Fibroblast of lung (primary cell): ENCODE results near the gene ASPDH. TPM values are rescaled to one million over a fixed set of nuclear protein-coding genes. Genes with fewer than 3 reads are reported as not detected.
"Not testable (repeated sequence)": the region's sequence is repeated elsewhere in the genome, so short reads cannot be mapped to it uniquely, and the experiment has no call there.

Experiments
- DNase-seq, 2 donors: peaks; one replicate each; pipeline versions ENCODE4 v3.0.0 to v3.0.0-alpha.2; 2010; ENCODE audit warnings: low read depth in 2 of 2
- H2AFZ ChIP-seq: 2 replicates; pipeline ENCODE4 v1.5.1; 2012; ENCODE audit warnings: low read length, control low read depth, inconsistent platforms
- H3K27ac ChIP-seq: 2 replicates; pipeline ENCODE4 v1.5.1; 2011; ENCODE audit warnings: low read length, control low read depth; ENCODE audit not compliant: insufficient read depth
- H3K27me3 ChIP-seq: 2 replicates; pipeline ENCODE4 v1.5.1; 2011; ENCODE audit warnings: mild to moderate bottlenecking, low read length; ENCODE audit not compliant: control insufficient read depth, insufficient read depth
- H3K36me3 ChIP-seq: 2 replicates; pipeline ENCODE4 v1.5.1; 2011; ENCODE audit warnings: low read length; ENCODE audit not compliant: control insufficient read depth, insufficient read depth
- H3K4me1 ChIP-seq: 2 replicates; pipeline ENCODE4 v1.5.1; 2011; ENCODE audit warnings: low read length; ENCODE audit not compliant: control insufficient read depth, insufficient read depth; ENCODE audit errors: extremely low read depth
- H3K4me2 ChIP-seq: 2 replicates; pipeline ENCODE4 v1.5.1; 2011; ENCODE audit warnings: low read length, control low read depth; ENCODE audit not compliant: insufficient read depth; ENCODE audit errors: extremely low read depth
- H3K4me3 ChIP-seq, 4 experiments: fragments of 200-600 bp in 1 of 4; sonication (generic) in 1 of 4; replicated peaks in 1 of 4; 2 replicates each; pipeline ENCODE4 v1.5.1; 2011 to 2016; ENCODE audit warnings: low read length in 4 of 4, low read depth in 3 of 4, mild to moderate bottlenecking in 3 of 4, control low read depth in 2 of 4, inconsistent platforms in 1 of 4, mixed read lengths in 1 of 4; ENCODE audit not compliant: insufficient read depth in 1 of 4; ENCODE audit errors: control extremely low read depth in 1 of 4
- H3K79me2 ChIP-seq: 2 replicates; pipeline ENCODE4 v1.5.1; 2012; ENCODE audit warnings: mild to moderate bottlenecking, low read length, inconsistent platforms; ENCODE audit not compliant: control insufficient read depth, insufficient read depth
- H3K9ac ChIP-seq: 2 replicates; pipeline ENCODE4 v1.5.1; 2011; ENCODE audit warnings: mild to moderate bottlenecking, low read length, control low read depth; ENCODE audit not compliant: insufficient read depth
- H3K9me3 ChIP-seq: 2 replicates; pipeline ENCODE4 v1.5.1; 2012; ENCODE audit warnings: low read depth, low read length; ENCODE audit not compliant: control insufficient read depth, insufficient read depth
- H4K20me1 ChIP-seq: 2 replicates; pipeline ENCODE4 v1.5.1; 2011; ENCODE audit warnings: low read length; ENCODE audit not compliant: control insufficient read depth, insufficient read depth; ENCODE audit errors: extremely low read depth
- CTCF ChIP-seq, 2 donors: IDR thresholded peaks in 1 of 2; conservative IDR thresholded peaks in 1 of 2; 1 replicate in 1 of 2; 2 replicates in 1 of 2; pipeline ENCODE4 v1.5.1; 2011 to 2012; ENCODE audit warnings: low read length in 2 of 2, control low read depth in 1 of 2, inconsistent platforms in 1 of 2, low read depth in 1 of 2, mild to moderate bottlenecking in 1 of 2
- EZH2 ChIP-seq: IDR thresholded peaks from 2 replicates; pipeline ENCODE4 v1.5.1; 2012; ENCODE audit warnings: low read length, control low read depth, mild to moderate bottlenecking; ENCODE audit errors: missing control alignments
- polyA plus RNA-seq, 2 donors: library from polyadenylated mRNA; depleted of rRNA in 1 of 2; stranded (reverse) in 1 of 2; unstranded in 1 of 2; fragments of >200 nt; gene quantifications; 2 replicates each; pipeline ENCODE4 v1.2.1, GENCODE V29; 2011 to 2012; ENCODE audit warnings: missing spikeins in 1 of 2
- total RNA-seq: library from RNA; depleted of rRNA; stranded (reverse); fragments of >200 nt; gene quantifications from 2 replicates; pipeline ENCODE4 v1.2.1, GENCODE V29; 2014

Gene ASPDH
- total and polyA plus RNA-seq, 2 donors (not counting 1 experiment from before 2014, with no cell fraction given), result not detected

DNA sequence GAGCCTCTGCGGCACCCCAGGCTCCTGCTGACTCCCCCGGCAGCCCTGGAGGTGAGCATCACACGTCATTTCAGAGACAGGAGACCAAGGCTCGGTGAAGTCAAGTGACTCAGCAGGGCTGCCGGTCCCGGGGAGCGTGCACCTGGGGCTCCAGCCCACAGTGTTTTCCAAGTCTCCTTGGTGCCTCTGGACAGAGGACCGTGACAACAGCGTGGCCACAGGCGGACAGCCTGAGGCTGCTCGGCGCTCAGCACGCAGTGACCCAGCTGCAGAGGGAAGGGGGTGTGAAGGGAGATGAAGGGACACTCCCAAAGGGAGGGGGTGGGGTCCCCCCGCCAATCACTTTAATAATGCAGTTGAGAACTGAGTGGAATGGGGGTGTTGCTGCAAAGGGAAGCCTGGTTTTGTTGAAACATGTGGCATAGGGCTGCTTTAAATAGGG is 17.5 kb upstream of the ASPDH start:
- H3K9me3 ChIP-seq, result no peaks in the 10 kb centered on the region

DNA sequence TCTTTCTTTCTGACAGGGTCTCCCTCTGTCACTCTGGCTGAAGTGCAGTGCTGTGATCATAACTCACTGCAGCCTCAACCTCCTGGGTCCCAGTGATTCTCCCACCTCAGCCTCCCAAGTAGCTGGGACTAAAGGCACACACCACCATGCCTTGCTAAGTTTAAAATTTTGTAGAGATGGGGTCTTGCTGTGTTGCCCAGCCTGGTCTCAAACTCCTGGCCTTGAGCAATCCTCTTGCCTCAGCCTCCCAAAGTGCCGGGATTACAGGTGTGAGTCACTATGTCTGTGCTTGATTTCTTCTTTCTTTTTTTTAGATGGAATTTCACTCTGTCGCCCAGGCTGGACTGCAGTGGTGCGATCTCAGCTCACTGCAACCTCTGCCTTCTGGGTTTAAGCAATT is 14.3 kb upstream of the ASPDH start:
- not testable (repeated sequence) for H3K79me2 ChIP-seq, H3K4me3 ChIP-seq, DNase-seq, H3K9ac ChIP-seq, H4K20me1 ChIP-seq, H3K4me2 ChIP-seq, H3K27ac ChIP-seq, H2AFZ ChIP-seq, H3K9me3 ChIP-seq, H3K4me1 ChIP-seq, H3K36me3 ChIP-seq, H3K27me3 ChIP-seq

More for the DNA sequence above, 17.5 kb upstream of the ASPDH start:
- no peaks in the 10 kb centered on the region for H3K27me3 ChIP-seq
- no peaks in the 10 kb centered on the region for H3K4me1 ChIP-seq
- H3K36me3 ChIP-seq, result no peaks in the 10 kb centered on the region
- no peak overlapping the region for H3K27ac ChIP-seq
- no peak overlapping the region for H2AFZ ChIP-seq
- no peaks in the 10 kb centered on the region for H3K79me2 ChIP-seq
- H4K20me1 ChIP-seq, result no peaks in the 10 kb centered on the region
- TF ChIP-seq EZH2 (no peak), CTCF (conservative IDR thresholded peaks at IDR 0.05 in 1 of 2, IDR thresholded peaks at IDR 0.05 in 1 of 2; ENCODE audit: low read depth in 1 of 2, low read length in 2 of 2) (no peak)
- H3K4me3 ChIP-seq, result no peak overlapping the region
- DNase-seq, result no peak
- H3K9ac ChIP-seq, result no peak overlapping the region
- H3K4me2 ChIP-seq, result no peak overlapping the region

GRCh38 chr19:50522881-50523280 is 9.2 kb upstream of the ASPDH start:
- no peaks in the 10 kb centered on the region for H4K20me1 ChIP-seq
- no peaks in the 10 kb centered on the region for H3K79me2 ChIP-seq
- TF ChIP-seq EZH2 (no peak), CTCF (conservative IDR thresholded peaks at IDR 0.05 in 1 of 2, IDR thresholded peaks at IDR 0.05 in 1 of 2; ENCODE audit: low read depth in 1 of 2, low read length in 2 of 2) (no peak)
- H3K4me3 ChIP-seq, result no peak overlapping the region
- H3K9me3 ChIP-seq, result no peaks in the 10 kb centered on the region
- DNase-seq, result no peak
- no peaks in the 10 kb centered on the region for H3K4me1 ChIP-seq
- no peaks in the 10 kb centered on the region for H3K27me3 ChIP-seq
- H2AFZ ChIP-seq, result no peak overlapping the region
- no peak overlapping the region for H3K9ac ChIP-seq
- no peak overlapping the region for H3K4me2 ChIP-seq
- no peaks in the 10 kb centered on the region for H3K36me3 ChIP-seq
- H3K27ac ChIP-seq, result no peak overlapping the region
